LHCN-M2 (cell line): ENCODE results near the gene GARS1. TPM values are rescaled to one million over a fixed set of nuclear protein-coding genes. Genes with fewer than 3 reads are reported as not detected.

ENCODE experiments used
- DNase-seq: peaks from one replicate; pipeline ENCODE4 v3.0.0-alpha.2; 2012; ENCODE audit warnings: low read depth
- total RNA-seq: library from RNA; depleted of rRNA; stranded (reverse); fragments of >200 nt; gene quantifications from 2 replicates; pipeline ENCODE4 v1.2.3, GENCODE V29; 2014

GARS1 gene
- total RNA-seq, 1 experiment from 2014 or later: 137 TPM

DNA sequence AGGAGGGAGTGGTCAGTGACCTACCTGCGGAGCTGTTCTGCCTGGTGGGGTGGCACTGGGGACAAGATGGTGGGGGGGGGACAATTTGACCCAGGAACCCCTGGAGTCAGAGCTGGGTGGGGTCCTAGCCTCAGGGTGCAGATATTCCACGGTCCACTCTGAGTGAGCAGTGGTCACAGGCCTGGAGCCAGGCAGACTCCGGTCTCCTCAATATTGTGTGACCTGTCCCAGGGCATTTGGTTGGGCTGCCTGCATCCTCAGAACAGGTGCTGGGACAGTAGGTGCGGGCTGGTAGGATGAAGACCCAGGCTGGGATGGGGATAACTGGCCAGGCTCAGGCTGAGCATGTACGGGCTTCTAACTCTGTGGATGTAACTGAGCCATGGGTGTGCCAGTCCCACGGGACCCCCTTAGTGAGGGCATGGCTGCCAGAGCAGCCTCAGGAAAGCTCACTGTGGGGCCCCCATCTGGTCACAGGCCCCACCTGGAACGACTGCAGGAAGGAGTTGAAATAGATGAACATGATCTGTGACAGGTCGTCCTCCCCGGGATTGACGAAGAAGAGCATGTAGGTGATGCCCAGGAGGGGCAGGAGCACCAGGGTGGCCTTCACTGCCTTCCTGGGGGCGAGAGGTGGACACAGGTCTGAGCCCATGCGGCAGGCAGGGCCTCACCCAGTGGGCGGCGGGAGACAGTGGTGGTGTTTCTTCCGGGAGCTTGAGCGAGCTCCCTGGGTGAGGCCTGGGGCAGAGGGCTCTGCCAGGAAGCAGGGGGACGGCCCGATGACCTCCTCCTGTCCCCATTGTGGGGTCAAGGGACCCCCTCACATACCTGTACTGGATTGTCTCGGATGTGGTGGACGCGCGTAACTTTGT, 60.7 kb downstream of the GARS1 start:
- DNase-seq: no peak

DNA sequence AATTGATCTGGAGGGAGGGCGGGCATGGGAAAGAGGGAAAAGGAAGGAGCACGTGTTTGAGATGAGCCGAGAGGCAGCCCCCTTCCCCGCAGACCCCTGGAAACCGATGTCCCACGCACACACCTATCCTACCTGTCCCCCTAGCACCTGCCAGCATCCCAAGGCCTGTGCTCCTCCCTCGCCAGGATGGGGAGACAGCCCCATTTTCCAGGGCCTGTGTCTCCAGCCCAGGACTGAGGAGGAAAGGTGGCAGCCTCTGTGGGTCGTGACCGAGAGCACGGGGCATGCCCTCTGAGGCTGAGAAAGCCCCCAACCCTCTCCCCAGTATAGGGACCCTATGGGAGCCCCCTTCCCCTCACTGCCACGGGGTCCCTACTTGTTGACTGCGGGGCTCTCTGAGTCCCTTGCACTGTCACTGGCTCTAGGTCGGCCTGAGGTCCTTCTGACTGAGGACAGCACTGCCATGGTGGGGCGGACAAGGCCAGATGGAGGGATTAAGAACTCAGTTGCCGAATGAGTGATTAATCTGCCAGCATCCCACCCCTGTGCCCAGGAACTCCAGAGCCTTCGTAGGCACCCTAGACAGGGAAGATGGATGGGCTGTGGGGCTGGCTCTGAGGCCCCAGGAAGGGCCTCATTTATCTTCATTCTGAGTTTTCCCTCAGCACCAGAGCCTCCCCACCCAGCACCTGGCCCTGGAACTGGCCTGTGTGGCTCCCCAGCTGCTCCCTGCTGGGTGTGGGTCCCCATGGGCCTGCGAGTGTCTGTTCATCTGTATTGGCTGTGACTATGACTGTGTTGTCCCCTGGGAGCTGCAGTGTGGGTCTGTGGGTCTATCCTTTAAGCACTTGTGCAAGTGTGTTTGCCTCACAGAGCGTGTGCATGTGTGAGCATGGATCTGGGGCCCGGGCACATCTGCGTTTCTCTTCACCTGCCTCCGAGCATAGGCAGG, 61.6 kb downstream of the GARS1 start:
- no peak for DNase-seq

DNA sequence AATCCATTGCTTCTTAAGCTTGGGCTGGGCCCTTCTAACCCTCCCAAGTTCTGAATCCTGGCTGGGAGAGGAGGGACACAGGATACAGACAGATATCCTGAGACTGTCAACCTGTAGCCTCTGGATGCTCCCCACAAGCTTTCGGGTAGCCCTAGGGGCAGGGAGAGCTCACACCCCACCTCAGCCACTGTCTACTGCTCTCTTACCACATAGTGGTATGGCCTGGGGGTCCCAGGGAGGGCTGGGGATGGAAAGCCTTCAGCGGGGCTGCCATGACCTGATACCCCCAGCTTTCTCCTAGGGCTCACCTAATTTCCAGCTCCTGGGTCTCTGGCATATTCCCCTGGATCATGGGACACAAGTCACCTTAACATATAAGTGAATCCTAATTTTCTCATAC, 62.5 kb downstream of the GARS1 start:
- DNase-seq: no peak

DNA sequence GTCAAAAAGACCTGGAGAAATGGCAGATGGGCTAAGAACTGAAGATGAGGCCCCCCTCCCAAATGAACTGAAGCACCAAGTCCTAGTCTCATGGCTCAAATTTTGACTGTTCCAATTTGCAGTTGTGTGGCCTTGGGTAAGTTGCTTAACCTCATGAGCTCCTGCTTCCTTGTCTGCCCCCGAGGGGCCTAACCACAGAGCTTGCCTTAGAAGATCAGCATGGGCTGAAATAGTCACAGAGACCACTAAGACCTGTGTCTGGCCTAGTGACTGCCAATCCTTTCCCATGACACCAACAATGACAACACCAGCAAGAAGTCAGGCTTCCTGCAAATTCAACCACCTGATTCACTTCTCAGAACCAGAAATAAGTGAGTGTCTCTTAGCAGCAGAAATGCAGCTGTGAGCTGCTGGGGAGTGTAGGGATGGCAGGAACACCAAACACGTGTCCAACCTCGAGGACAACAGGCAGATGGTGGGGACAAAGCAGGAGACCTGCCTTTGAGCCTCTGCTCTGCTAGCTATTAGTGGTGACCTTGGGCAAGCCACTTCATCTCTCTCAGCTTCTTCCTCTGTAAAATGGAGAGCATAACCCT, 63.9 kb downstream of the GARS1 start:
- DNase-seq: no peak

DNA sequence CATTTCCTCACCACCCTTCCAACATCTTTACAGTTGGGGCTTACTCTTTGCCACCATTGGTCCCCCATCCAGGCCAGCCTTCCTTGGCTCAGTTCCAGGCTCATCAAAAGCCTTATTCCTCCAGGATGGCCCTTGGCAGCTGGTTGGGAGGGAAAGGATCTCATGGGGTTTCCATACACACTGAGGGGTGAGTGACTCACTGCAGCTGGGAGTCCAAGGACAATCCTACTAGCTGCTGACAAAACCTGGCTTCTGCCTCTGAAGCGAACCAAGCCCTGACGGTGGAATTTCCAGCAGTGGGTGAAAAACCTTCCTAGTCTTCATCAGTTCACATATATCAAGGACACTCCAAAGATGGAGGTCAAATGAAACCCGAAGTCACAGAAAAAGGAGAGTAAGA, 64.6 kb downstream of the GARS1 start:
- DNase-seq: peak; percentile 82

DNA sequence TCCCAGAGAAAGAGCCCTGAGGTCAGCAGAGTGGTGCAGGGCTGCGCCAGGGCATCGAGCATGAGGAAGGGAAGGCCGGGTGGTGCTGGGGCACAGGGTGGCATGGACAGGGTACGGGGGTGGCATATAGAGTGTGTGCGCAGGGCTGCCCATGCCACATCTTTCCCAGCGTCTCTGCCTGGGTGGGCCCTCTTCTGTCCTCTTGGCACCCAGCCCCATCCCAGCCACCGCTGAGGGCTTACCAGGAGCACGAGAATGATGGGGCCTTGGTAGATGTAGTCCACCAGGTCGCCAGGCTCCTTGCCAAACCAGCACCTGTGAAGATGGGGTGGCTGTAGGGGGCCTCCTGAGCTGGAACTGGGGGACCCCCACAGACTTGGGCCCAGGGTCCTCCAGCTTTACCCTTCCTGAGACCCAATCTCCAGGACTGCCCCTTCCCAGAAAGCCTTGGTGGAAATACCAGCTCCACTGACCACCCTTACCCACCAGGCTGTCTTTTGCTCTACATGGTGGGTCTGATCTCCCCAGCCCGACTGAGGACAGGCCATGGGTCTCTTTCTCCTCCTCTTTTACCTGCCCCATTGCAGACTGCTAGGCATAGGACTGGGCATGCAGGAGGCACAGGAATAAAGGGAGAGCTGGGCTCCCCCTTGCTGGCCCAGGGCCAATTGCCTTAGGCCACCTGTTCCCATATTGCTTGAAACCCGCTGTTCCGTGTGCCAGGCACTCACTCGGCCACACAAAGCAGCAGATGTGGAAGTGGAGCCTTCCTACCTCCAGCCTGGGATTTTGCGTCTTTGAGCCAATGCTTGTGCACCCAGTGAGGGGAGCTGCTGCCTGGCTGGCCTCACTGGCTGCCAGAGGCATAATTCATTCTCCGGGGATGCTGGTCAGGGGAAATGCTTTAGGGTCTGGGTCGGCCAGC, 65.9 kb downstream of the GARS1 start:
- no peak for DNase-seq

DNA sequence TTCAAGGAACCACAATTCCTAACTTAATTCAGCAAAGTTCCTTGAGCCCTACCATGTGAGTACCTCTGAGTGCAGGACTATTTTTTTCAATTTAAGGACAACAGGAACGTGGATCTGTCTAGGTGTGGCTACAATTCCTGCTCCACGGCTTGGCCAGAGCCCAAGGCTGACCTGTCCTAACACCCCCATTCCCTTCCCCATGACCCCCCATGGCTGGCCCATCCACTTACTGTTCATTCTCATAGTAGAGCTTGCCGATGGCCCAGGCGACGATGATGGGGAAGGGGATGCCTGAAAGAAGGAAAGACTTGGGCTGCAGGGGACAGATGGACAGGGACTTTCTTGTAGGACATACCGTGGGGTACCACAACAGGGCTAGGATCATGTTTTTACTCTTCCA, 67.2 kb downstream of the GARS1 start:
- no peak for DNase-seq

DNA sequence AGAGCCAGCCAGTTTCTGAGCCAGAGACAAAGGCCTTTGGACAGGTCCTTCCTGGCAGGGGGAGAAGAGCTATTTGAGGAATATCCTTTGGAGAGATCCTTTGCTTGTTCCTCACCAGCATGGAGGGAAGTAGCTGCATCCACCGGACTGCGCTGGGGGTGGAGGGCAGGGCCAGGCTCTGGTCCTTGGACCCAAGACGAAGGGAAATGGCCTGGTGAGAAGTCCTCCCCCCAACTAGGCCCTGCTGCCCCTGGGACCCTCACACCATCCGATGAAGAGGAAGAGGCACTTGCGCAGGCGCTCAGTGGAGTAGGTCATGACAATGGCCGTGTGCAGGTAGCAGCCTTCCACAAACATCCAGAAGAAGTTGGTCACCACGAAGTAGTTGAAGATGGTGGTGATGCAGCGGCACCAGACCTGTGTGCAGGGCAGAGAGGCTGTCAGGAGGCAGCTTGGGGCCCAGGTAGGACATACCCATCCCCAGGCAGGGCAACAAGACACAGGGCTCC, 67.8 kb downstream of the GARS1 start:
- DNase-seq: no peak

DNA sequence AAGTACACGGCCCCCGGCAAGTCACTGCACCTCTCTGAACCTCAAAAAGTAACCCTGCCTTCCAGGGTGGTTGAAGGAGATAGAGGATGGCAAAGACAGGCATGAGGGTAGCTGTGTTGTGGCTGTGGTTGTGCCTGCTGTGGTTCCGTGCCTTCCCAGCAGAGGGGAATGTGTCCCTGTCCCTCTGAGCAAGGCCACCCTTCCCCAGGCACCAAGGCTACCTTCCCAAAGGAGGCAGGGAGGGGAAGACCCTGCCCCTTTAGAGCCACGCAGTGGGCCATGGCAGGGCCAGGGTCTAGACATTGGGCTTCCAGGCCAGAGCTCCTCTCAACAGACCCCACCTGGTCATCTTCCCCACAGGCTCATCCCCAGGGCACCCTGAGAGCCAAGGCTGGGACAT, 68.7 kb downstream of the GARS1 start:
- no peak for DNase-seq

DNA sequence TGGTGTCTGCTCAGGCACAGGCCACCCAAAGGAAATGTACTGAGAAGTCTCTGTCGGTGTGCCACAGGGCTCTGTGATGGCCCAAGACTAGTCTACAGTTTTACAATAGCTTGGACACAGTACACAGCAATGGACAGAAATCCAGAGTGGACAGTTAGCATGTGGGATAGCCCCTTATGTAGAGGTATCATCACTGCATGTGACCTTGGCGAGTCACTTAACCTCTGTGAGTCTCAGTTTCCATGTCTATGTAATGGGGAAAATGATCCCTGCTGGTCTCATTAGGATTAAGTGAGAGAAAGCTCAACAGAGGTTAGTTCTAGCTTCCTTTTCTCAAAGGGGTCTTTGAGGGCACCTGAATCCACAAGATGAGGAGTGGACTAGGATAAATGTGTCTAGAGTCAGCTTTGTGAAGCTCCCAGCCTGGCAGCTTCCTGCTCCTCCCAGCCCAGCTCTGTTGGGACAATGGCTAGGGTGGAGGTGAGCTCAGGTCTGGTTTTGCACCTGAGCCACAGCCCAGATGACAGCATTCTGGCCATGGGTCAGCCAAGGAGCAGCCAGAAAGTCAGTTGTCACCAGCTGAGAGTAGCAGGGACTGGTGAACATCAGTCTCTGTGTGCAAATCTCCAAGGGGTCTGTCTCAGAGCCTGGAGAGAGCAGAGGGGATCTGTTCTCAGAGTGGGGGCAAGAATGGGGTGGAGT, 69.7 kb downstream of the GARS1 start:
- DNase-seq: no peak

DNA sequence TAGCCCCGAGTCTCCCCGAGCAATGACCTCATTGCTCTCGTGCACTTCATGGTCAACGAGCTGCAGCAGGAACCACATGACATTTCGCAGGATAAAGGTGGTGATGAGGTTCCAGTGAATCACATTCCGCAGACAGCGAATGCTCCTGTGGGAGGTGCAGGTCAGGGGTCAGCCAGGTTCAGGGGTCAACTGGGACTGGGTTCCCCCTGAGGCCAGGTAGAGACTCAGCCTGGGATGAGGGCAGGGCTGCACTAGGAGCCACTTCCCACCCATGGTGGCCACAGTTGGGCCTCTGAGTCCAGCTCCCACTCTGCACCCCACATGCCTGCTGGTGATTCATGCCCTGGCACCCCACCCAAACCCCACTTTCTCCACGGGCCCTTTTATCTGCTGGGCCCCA, 70.4 kb downstream of the GARS1 start:
- no peak for DNase-seq

DNA sequence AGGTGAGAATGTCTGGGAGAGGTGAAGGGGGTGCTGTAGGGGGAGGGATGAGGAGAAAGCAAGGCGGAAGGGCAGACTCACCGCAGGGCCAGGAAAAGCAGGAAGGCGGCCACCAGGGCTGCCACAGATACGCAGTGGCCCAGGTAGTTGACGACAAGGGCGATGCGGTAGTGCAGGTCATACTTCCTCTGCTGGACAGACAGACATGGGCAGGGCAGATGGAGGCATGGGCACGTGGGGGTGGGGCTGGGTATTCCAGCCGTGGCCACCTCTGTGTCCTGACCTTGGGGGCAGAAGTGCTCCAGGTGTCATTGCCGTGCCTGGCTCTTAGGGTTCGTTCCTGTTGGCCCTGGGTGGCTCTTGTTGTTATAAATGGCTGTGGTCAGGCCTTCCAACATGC, 70.8 kb downstream of the GARS1 start:
- DNase-seq: no peak

DNA sequence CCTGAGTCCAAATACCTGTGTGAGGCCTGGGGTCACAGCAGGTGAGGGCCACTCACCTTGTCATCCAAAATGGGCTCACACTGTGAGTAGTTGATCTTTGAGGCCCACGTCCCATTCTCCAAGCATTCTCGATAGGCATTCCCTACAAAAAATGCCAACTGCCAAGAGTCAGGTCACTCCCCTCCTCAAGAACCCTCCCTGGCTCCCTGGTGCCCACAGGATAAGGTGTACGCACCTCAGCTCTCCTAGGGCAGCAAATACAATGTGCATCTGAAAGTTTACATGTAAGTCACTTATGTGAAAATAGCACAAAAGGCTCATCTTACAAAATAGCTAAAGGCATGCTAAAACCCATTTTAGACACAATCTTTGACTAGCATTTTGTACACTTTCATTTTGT, 72.5 kb downstream of the GARS1 start:
- DNase-seq: no peak

DNA sequence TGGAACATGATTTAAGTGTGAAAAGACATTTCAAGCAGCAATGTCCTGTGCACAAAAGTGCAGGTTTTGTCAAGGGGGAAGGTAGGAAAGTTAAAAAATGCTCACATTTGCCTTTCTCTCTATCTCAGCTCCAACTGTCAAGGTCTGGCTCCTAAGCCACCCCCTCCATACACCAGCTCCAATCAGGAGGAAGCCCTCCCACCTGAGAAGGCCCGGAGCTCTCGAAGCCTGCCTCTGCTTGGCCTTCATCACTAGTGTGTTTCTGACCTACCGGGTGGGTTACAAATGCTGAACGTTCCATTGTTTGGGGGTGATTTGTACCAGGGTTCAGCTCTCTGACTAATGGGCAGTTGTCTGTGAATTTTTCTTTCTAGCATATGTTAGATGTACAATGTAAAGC, 73.4 kb downstream of the GARS1 start:
- no peak for DNase-seq

DNA sequence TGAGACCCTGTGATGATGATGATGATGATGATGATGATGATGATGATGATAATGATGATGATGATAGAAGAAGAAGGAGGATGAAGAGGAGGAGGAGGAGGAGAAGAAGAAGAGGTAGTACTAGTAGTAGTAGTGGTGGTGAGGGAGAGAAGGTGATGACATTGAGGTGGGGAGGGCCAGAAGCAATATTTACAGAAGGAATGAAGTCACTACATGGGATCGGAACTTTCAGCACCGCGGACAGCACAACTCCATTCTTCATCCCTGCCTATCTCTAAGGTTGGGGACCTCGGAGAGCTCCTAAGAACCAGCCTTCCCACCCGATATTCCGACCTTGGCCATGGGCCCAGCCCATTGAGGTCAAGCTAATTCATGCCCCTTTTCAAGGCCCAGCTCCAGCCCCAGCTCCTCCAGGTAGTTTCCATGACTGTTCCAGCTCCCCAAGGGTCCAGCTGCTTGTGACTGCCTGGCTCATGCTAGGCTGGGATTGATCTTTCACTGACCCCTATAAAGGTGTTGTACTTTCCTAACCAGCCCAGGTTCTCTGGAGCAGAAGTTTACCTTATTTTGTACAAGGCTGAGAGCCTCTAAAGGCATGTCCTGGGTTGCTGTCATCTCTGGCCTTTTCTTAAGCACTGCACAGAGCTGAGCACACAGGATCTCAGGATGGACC, 77.3 kb downstream of the GARS1 start:
- DNase-seq: peak; percentile 76

DNA sequence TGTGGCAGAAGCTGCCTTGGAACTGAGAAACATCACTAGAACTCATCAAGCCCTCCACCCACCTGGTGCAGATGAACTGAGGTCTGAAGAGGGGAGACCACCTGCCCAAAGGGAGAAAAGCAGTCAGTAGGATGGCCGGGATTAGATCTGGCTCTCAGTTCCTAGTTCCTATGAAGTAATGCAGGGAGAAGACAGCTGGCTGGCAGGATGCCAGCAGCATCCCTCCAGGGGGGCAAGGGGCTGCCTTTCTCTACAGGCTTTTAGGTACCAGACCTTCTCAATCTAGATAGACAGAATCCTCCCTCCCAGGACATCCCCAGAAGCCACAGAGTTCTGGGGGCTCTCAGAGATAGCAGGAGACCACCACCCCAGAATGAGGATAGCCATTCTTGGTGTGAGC, 79.7 kb downstream of the GARS1 start:
- DNase-seq: no peak

DNA sequence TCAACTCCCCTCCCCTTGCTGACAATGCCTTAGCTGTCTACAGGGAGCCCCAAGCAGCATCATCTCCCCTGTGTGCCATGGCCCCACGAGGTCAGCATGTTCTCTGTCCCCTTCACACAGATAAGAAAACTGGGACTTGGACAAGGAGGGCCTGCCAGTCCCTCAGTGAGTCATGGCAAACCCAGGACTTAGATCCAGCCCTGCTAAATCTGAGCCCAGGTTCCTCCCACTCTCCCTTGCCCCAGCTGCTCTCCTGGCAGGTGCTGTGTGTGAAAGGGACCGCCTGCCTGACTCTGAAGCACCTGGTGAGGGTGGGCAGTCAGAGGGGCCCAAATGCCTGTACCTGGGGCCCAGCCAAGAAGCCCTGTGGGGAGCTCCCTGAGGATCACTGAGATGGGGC, 80.2 kb downstream of the GARS1 start:
- DNase-seq: no peak

DNA sequence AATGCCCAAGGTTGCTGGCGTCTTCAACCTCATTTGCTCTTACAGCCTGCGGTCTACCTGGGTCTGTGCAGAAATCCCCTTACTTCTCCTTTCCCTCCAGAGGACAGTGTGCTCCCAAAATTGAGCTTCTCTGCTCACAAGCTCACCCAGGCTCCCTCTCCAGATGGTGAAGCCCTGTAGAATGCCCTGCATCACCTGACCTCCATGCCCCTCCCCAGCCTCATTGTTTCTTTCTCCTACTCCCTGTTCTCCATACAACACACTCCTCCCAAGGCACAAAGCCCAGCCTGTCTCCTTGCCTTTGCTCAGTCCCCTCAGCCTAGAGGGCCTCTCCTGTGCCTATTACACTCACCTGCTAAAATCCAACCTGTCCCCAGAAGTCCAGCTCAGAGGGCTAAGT, 84.1 kb downstream of the GARS1 start:
- no peak for DNase-seq

DNA sequence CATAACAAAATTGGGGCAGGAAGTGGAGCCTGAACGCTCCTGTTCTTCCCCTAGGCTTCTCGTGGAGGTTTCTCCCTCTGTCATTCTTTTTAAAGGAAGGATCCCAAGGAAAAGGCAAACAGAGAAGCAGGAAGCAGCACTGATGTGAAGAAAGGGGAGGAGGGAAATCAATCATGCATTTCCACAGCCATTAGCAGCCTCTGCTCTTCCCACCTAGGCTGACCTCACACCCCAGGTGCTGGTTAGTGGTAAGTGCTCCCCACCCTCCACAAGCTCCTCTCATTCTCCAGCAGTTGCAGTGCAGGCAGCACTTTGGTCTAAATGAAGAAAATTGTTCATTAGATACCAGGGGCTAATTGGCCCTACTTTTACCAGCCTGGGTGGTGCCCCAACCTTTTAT, 85.0 kb downstream of the GARS1 start:
- DNase-seq: no peak

DNA sequence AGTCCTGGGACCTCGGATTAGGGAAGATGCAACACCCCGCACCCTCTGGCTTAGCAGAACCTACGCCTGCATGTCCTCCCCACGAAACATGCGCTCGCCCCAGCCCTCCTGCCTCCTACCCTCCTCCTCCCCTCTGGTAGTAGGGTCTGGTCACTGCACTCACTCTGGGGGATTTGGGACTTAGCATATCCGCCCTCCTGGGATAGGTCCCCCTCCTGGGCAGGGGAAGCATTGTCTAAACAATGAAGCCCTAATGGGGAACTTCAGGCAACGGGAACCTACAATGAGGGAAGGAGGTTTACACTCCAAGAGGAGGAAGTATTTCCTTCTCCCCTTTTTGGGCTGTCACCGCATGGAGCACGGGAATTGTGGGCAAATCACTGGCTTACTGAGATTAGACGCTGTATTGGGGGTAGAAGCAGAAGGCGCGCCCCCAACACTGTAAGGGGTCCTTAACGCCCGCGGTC, 86.7 kb downstream of the GARS1 start:
- DNase-seq: no peak
